Measurements from ENCODE around the gene NAALADL2. TPM values are rescaled to one million over a fixed set of nuclear protein-coding genes. Genes with fewer than 3 reads are reported as not detected.

The NAALADL2 gene
- polyA plus RNA-seq, 2 donors: 0.26 to 0.54 TPM

- Histone ChIP-seq H3K9me3 (ENCODE audit: control insufficient read depth in 2 of 2, insufficient read depth in 1 of 2, low read depth in 1 of 2, low read length in 1 of 2) (no peaks in the 10 kb centered on the region), H3K4me3 (ENCODE audit: low read depth in 1 of 2, low read length in 2 of 2) (no peak overlapping the region), H3K4me1 (ENCODE audit: control insufficient read depth in 2 of 2, insufficient read depth in 2 of 2, low read length in 1 of 2) (no peaks in the 10 kb centered on the region), H3K27ac (ENCODE audit: low read depth in 2 of 2, low read length in 1 of 2) (no peak overlapping the region), H3K36me3 (ENCODE audit: control insufficient read depth in 2 of 2, insufficient read depth in 2 of 2, low read length in 1 of 2) (no peaks in the 10 kb centered on the region), H3K27me3 (ENCODE audit: control insufficient read depth in 1 of 2, insufficient read depth in 2 of 2, low read length in 2 of 2) (no peaks in the 10 kb centered on the region)
- 87 to 90% methylated on average over 7 of the region's 7 CpGs for WGBS, 2 donors
These were observed 340.1 kb downstream of the NAALADL2 start for GRCh38 chr3:175198991-175199783.

- Histone ChIP-seq H3K4me3 (ENCODE audit: low read depth in 1 of 2, low read length in 2 of 2) (no peak overlapping the region), H3K36me3 (ENCODE audit: control insufficient read depth in 2 of 2, insufficient read depth in 2 of 2, low read length in 1 of 2) (no peaks in the 10 kb centered on the region), H3K27me3 (ENCODE audit: control insufficient read depth in 1 of 2, insufficient read depth in 2 of 2, low read length in 2 of 2) (no peaks in the 10 kb centered on the region), H3K9me3 (ENCODE audit: control insufficient read depth in 2 of 2, insufficient read depth in 1 of 2, low read depth in 1 of 2, low read length in 1 of 2) (no peaks in the 10 kb centered on the region), H3K27ac (ENCODE audit: low read depth in 2 of 2, low read length in 1 of 2) (no peak overlapping the region), H3K4me1 (ENCODE audit: control insufficient read depth in 2 of 2, insufficient read depth in 2 of 2, low read length in 1 of 2) (no peaks in the 10 kb centered on the region)
- whole genome bisulfite sequencing, 2 donors: 81 to 87% methylated on average over 1 of the region's 1 CpG
These were observed 340.8 kb downstream of the NAALADL2 start for GRCh38 chr3:175199961-175200360.

GRCh38 chr3:175200391-175201095, 341.4 kb downstream of the NAALADL2 start:
- H3K4me1 ChIP-seq (ENCODE audit: control insufficient read depth in 2 of 2, insufficient read depth in 2 of 2, low read length in 1 of 2): no peaks in the 10 kb centered on the region
- no peak overlapping the region for H3K4me3 ChIP-seq (ENCODE audit: low read depth in 1 of 2, low read length in 2 of 2)
- no peaks in the 10 kb centered on the region for H3K27me3 ChIP-seq (ENCODE audit: control insufficient read depth in 1 of 2, insufficient read depth in 2 of 2, low read length in 2 of 2)
- H3K27ac ChIP-seq (ENCODE audit: low read depth in 2 of 2, low read length in 1 of 2): no peak overlapping the region
- WGBS, 2 donors: 49 to 55% methylated on average over 2 of the region's 2 CpGs
- H3K36me3 ChIP-seq (ENCODE audit: control insufficient read depth in 2 of 2, insufficient read depth in 2 of 2, low read length in 1 of 2): no peaks in the 10 kb centered on the region
- no peaks in the 10 kb centered on the region for H3K9me3 ChIP-seq (ENCODE audit: control insufficient read depth in 2 of 2, insufficient read depth in 1 of 2, low read depth in 1 of 2, low read length in 1 of 2)

GRCh38 chr3:175207361-175207760, 348.2 kb downstream of the NAALADL2 start:
- no peak overlapping the region for H3K4me3 ChIP-seq (ENCODE audit: low read depth in 1 of 2, low read length in 2 of 2)
- H3K27me3 ChIP-seq (ENCODE audit: control insufficient read depth in 1 of 2, insufficient read depth in 2 of 2, low read length in 2 of 2): no peaks in the 10 kb centered on the region
- H3K4me1 ChIP-seq (ENCODE audit: control insufficient read depth in 2 of 2, insufficient read depth in 2 of 2, low read length in 1 of 2): no peaks in the 10 kb centered on the region
- H3K36me3 ChIP-seq (ENCODE audit: control insufficient read depth in 2 of 2, insufficient read depth in 2 of 2, low read length in 1 of 2): no peaks in the 10 kb centered on the region
- no peak overlapping the region for H3K27ac ChIP-seq (ENCODE audit: low read depth in 2 of 2, low read length in 1 of 2)
- 50 to 63% methylated on average over 3 of the region's 3 CpGs for WGBS, 2 donors
- no peaks in the 10 kb centered on the region for H3K9me3 ChIP-seq (ENCODE audit: control insufficient read depth in 2 of 2, insufficient read depth in 1 of 2, low read depth in 1 of 2, low read length in 1 of 2)

- Histone ChIP-seq H3K4me1 (ENCODE audit: control insufficient read depth in 2 of 2, insufficient read depth in 2 of 2, low read length in 1 of 2) (no peaks in the 10 kb centered on the region), H3K27ac (ENCODE audit: low read depth in 2 of 2, low read length in 1 of 2) (no peak overlapping the region)
- 70 to 71% methylated on average over 5 of the region's 5 CpGs for WGBS, 2 donors
These were observed 349.2 kb downstream of the NAALADL2 start for GRCh38 chr3:175208326-175208725.

GRCh38 chr3:175211466-175211865, 352.3 kb downstream of the NAALADL2 start:
- Histone ChIP-seq H3K9me3 (ENCODE audit: control insufficient read depth in 2 of 2, insufficient read depth in 1 of 2, low read depth in 1 of 2, low read length in 1 of 2) (no peaks in the 10 kb centered on the region), H3K27ac (ENCODE audit: low read depth in 2 of 2, low read length in 1 of 2) (no peak overlapping the region), H3K4me1 (ENCODE audit: control insufficient read depth in 2 of 2, insufficient read depth in 2 of 2, low read length in 1 of 2) (no peaks in the 10 kb centered on the region), H3K27me3 (ENCODE audit: control insufficient read depth in 1 of 2, insufficient read depth in 2 of 2, low read length in 2 of 2) (no peaks in the 10 kb centered on the region), H3K36me3 (ENCODE audit: control insufficient read depth in 2 of 2, insufficient read depth in 2 of 2, low read length in 1 of 2) (no peaks in the 10 kb centered on the region), H3K4me3 (ENCODE audit: low read depth in 1 of 2, low read length in 2 of 2) (no peak overlapping the region)
- WGBS, 2 donors: 57 to 68% methylated on average over 2 of the region's 2 CpGs

More at GRCh38 chr3:175208326-175208725, 349.2 kb downstream of the NAALADL2 start:
- H3K27me3 ChIP-seq (ENCODE audit: control insufficient read depth in 1 of 2, insufficient read depth in 2 of 2, low read length in 2 of 2): no peaks in the 10 kb centered on the region
- H3K36me3 ChIP-seq (ENCODE audit: control insufficient read depth in 2 of 2, insufficient read depth in 2 of 2, low read length in 1 of 2): no peaks in the 10 kb centered on the region
- no peaks in the 10 kb centered on the region for H3K9me3 ChIP-seq (ENCODE audit: control insufficient read depth in 2 of 2, insufficient read depth in 1 of 2, low read depth in 1 of 2, low read length in 1 of 2)
- no peak overlapping the region for H3K4me3 ChIP-seq (ENCODE audit: low read depth in 1 of 2, low read length in 2 of 2)

DNA sequence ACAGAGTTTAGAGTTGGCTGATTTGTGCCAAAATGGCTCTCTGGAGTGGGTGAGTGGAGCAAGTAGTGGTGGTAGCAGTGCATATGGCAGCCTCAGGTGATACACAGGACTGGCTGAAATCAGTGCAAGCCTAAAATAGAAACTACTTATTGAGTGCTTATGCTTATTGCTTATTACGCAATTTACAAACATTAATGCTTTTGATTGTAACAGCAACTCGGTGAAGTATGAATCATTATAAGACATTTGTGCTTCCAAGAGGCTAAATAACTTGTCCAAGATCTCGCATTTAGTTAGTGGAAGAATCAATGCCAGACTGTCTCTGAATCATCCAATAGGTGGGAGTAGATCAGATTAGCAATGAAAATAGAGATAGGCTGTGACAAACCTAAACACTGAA, 353.8 kb downstream of the NAALADL2 start:
- H3K27ac ChIP-seq (ENCODE audit: low read depth in 2 of 2, low read length in 1 of 2): no peak overlapping the region
- H3K27me3 ChIP-seq (ENCODE audit: control insufficient read depth in 1 of 2, insufficient read depth in 2 of 2, low read length in 2 of 2): no peaks in the 10 kb centered on the region
- H3K4me1 ChIP-seq (ENCODE audit: control insufficient read depth in 2 of 2, insufficient read depth in 2 of 2, low read length in 1 of 2): no peaks in the 10 kb centered on the region
- H3K4me3 ChIP-seq (ENCODE audit: low read depth in 1 of 2, low read length in 2 of 2): no peak overlapping the region
- 41 to 46% methylated on average over 3 of the region's 3 CpGs for WGBS, 2 donors
- H3K36me3 ChIP-seq (ENCODE audit: control insufficient read depth in 2 of 2, insufficient read depth in 2 of 2, low read length in 1 of 2): no peaks in the 10 kb centered on the region
- no peaks in the 10 kb centered on the region for H3K9me3 ChIP-seq (ENCODE audit: control insufficient read depth in 2 of 2, insufficient read depth in 1 of 2, low read depth in 1 of 2, low read length in 1 of 2)

DNA sequence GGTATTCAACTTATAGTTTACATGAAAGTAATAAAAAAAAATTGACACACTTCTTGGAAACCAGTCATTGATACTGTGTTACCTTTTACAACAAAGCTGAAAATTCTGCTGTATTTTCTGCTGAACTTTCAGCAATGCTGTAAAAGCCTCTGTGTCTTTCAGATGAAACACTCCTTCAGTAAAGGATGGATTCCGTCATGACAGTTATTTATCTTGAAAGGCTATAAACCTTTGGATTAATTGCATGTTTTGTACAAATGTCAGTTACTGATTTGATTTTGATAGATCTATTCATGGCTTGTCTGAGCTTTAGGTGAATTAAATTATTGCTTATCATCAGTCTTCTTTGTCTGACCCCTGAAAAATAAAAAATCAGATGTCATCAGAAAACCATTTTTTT, 355.1 kb downstream of the NAALADL2 start:
- H3K27me3 ChIP-seq (ENCODE audit: control insufficient read depth in 1 of 2, insufficient read depth in 2 of 2, low read length in 2 of 2): no peaks in the 10 kb centered on the region
- H3K27ac ChIP-seq (ENCODE audit: low read depth in 2 of 2, low read length in 1 of 2): no peak overlapping the region
- H3K9me3 ChIP-seq (ENCODE audit: control insufficient read depth in 2 of 2, insufficient read depth in 1 of 2, low read depth in 1 of 2, low read length in 1 of 2): no peaks in the 10 kb centered on the region
- H3K4me1 ChIP-seq (ENCODE audit: control insufficient read depth in 2 of 2, insufficient read depth in 2 of 2, low read length in 1 of 2): no peaks in the 10 kb centered on the region
- no peaks in the 10 kb centered on the region for H3K36me3 ChIP-seq (ENCODE audit: control insufficient read depth in 2 of 2, insufficient read depth in 2 of 2, low read length in 1 of 2)
- no peak overlapping the region for H3K4me3 ChIP-seq (ENCODE audit: low read depth in 1 of 2, low read length in 2 of 2)
- 78 to 89% methylated on average over 1 of the region's 1 CpG for WGBS, 2 donors

DNA sequence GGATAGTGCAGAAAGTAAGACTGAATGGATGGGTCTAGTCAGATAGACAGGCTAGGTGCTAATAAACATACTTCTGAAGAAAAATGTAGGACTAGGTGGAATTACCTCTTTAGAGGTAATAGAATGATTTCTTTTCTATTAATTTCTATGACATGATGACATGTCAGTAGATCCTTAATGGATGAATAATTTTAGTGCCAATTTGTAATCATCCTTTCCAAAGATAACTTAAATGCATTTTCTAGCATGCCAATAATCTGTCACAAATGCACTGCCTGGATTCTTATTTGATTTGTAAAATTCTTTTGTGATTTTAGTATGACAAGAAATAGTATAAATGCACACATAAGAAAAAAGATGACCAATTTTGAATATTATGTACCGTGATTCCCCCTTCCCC, 356.7 kb downstream of the NAALADL2 start:
- Histone ChIP-seq H3K9me3 (ENCODE audit: control insufficient read depth in 2 of 2, insufficient read depth in 1 of 2, low read depth in 1 of 2, low read length in 1 of 2) (no peaks in the 10 kb centered on the region), H3K4me3 (ENCODE audit: low read depth in 1 of 2, low read length in 2 of 2) (no peak overlapping the region), H3K27me3 (ENCODE audit: control insufficient read depth in 1 of 2, insufficient read depth in 2 of 2, low read length in 2 of 2) (no peaks in the 10 kb centered on the region), H3K36me3 (ENCODE audit: control insufficient read depth in 2 of 2, insufficient read depth in 2 of 2, low read length in 1 of 2) (no peaks in the 10 kb centered on the region), H3K4me1 (ENCODE audit: control insufficient read depth in 2 of 2, insufficient read depth in 2 of 2, low read length in 1 of 2) (no peaks in the 10 kb centered on the region), H3K27ac (ENCODE audit: low read depth in 2 of 2, low read length in 1 of 2) (no peak overlapping the region)
- 90 to 95% methylated on average over 1 of the region's 1 CpG for WGBS, 2 donors

Measured in esophagus (tissue), 2 donors.